GM13976 (cell line): ENCODE measurements around the gene NPR2.

Experiments
- DNase-seq: peaks from one replicate; pipeline ENCODE4 v3.0.0; 2012; ENCODE audit warnings: low spot score
- CTCF ChIP-seq: IDR thresholded peaks from 2 replicates; pipeline ENCODE4 v1.5.1; 2012; ENCODE audit warnings: borderline replicate concordance, mild to moderate bottlenecking; ENCODE audit not compliant: insufficient read depth; ENCODE audit errors: extremely low read depth, missing control alignments, control extremely low read depth
- in situ Hi-C: fragments of 300-500 bp; cut with MboI; formaldehyde crosslinking; loops from one replicate; pipeline ENCODE4 v1.12.0; 2022; ENCODE audit warnings: low sequenced_read_pairs, mixed read lengths, inconsistent platforms; ENCODE audit not compliant: unreplicated experiment

The NPR2 gene

DNA sequence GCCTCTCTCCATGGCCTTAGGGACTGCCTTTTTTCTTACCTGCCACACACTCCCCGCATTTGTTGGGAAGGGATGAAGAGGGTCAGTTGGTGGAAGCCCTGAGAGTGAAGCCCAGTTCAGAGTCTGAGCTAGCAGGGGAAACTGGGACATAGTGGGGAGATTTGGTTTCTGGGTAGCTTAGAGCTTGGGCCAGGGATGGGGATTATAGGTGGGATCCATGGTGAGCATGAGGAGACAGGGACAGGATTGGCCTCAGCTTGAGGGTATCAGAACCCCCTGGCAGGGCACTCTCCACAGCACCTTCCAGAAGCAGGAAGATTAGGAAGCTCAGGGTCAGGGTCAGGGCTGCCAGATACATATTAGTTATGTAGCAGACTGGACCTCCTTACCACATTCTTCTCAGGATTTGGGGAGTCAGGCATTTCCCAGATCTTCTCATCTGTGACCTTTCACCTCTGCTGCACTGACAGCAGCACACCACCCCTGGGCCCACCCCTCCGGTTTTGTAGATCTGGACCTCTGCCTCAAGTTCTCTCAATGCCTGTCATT is 61.0 kb downstream of the NPR2 start:
- in situ Hi-C loops = no loop called here
- no peak for DNase-seq
- TF ChIP-seq CTCF = no peak

DNA sequence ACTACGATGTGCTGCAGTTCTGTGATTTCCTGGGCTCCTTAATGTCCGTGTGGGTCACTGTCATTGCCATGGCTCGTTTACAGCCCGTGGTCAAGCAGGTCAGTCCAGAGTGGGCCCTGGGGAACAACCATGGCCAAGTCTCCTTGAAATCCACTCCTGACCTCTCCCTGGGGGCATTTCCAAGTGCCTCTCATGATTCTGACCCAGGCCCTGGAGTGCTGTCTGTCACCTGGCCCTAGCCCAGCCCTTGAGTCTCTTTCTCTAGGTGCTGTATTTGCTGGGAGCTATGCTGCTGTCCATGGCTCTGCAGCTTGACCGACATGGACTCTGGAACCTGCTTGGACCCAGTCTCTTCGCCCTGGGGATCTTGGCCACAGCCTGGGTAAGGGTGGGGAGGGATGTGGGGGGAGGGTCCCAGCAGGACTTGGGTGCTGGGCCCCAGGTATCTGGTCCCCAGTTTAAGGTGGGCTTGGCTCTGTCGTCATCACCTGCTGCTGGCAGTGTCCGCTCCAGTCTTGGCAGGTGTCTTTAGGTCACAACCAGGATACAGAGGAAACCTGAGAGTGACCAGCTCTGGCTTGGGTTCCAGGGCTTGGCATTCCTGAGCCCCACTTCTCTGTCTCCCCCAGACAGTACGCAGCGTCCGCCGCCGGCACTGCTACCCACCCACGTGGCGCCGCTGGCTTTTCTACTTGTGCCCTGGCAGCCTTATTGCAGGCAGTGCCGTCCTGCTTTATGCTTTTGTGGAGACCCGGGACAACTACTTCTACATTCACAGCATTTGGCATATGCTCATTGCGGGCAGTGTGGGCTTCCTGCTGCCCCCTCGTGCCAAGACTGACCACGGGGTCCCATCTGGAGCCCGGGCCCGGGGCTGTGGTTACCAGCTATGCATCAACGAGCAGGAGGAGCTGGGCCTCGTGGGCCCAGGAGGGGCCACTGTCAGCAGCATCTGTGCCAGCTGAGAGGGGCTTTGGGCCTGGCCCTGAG is 61.8 kb downstream of the NPR2 start:
- in situ Hi-C loops = no loop called here
- no peak for DNase-seq
- TF ChIP-seq CTCF = no peak

GRCh38 chr9:35854091-35854762 is 62.8 kb downstream of the NPR2 start:
- DNase-seq = no peak
- TF ChIP-seq CTCF = no peak
- in situ Hi-C loops = no loop called here

- no peak for DNase-seq
- in situ Hi-C loops = no loop called here
- TF ChIP-seq CTCF = no peak
These were observed 64.8 kb downstream of the NPR2 start for GRCh38 chr9:35856206-35856605.

DNA sequence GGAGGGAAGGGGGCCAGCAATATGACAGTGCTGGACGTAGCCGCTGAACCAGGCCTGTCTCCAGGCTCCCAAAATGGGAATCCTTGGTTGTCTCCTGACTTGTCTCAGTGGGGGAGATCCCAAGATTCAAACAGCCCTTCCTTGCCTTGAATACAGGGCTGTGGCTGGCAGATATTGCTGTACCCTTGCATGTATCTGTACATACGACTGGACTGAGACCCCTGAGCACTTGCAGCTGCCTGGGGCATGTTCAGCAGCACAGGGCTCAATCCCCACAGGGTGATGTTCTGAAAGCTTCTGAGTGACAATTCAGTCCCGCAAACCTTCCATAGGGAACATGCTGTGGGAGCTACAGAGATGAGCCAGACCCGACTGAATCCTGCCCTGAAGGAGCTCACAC is 65.5 kb downstream of the NPR2 start:
- DNase-seq = no peak
- TF ChIP-seq CTCF = no peak
- in situ Hi-C loops = no loop called here

GRCh38 chr9:35858458-35858857 is 67.1 kb downstream of the NPR2 start:
- in situ Hi-C loops = no loop called here
- TF ChIP-seq CTCF = no peak
- no peak for DNase-seq
